Stimulated activated CD4-positive, alpha-beta T cell treated with anti-CD3 and anti-CD28 coated beads, Interleukin-15, amount 100 ng/mL, for 1 hour (primary cell): Measurements from ENCODE around the gene PIEZO2.

Experiments used
- DNase-seq, 2 donors: peaks; one replicate each; pipeline ENCODE4 v3.0.0-alpha.2; 2020; ENCODE audit warnings: low read depth in 1 of 2, low spot score in 1 of 2

The PIEZO2 gene

GRCh38 chr18:11031966-11032365, 117.4 kb downstream of the PIEZO2 start:
- no peak for DNase-seq

- DNase-seq, result no peak
These were observed 120.3 kb downstream of the PIEZO2 start for GRCh38 chr18:11029021-11029420.

GRCh38 chr18:11027862-11028261, 121.5 kb downstream of the PIEZO2 start:
- DNase-seq, result no peak

- DNase-seq, result no peak
These were observed 123.7 kb downstream of the PIEZO2 start for GRCh38 chr18:11025671-11026070.

- no peak for DNase-seq
These were observed 124.3 kb downstream of the PIEZO2 start for GRCh38 chr18:11024928-11025669.

GRCh38 chr18:11021477-11021876, 127.9 kb downstream of the PIEZO2 start:
- DNase-seq, result no peak

GRCh38 chr18:11020877-11021414, 128.4 kb downstream of the PIEZO2 start:
- no peak for DNase-seq

- DNase-seq, result no peak
These were observed 129.1 kb downstream of the PIEZO2 start for GRCh38 chr18:11020161-11020853.

GRCh38 chr18:11019295-11020105, 129.9 kb downstream of the PIEZO2 start:
- no peak for DNase-seq

- no peak for DNase-seq
These were observed 139.5 kb downstream of the PIEZO2 start for GRCh38 chr18:11009869-11010268.

GRCh38 chr18:11009147-11009546, 140.2 kb downstream of the PIEZO2 start:
- DNase-seq, result no peak

GRCh38 chr18:11008505-11008904, 140.9 kb downstream of the PIEZO2 start:
- DNase-seq, result no peak

GRCh38 chr18:11005528-11005927, 143.8 kb downstream of the PIEZO2 start:
- no peak for DNase-seq

GRCh38 chr18:11004951-11005350, 144.4 kb downstream of the PIEZO2 start:
- no peak for DNase-seq

GRCh38 chr18:11004294-11004693, 145.1 kb downstream of the PIEZO2 start:
- no peak for DNase-seq

- DNase-seq, result no peak
These were observed 146.6 kb downstream of the PIEZO2 start for GRCh38 chr18:11002796-11003195.

GRCh38 chr18:11002277-11002676, 147.1 kb downstream of the PIEZO2 start:
- DNase-seq, result no peak

- no peak for DNase-seq
These were observed 149.3 kb downstream of the PIEZO2 start for GRCh38 chr18:11000071-11000470.

GRCh38 chr18:10997885-10998284, 151.5 kb downstream of the PIEZO2 start:
- no peak for DNase-seq

- no peak for DNase-seq
These were observed 153.8 kb downstream of the PIEZO2 start for GRCh38 chr18:10995550-10995949.

GRCh38 chr18:10989486-10989885, 159.9 kb downstream of the PIEZO2 start:
- DNase-seq, result no peak

- no peak for DNase-seq
These were observed 163.7 kb downstream of the PIEZO2 start for GRCh38 chr18:10985689-10986088.
